ENCODE results near the gene PLRG1.

The PLRG1 gene

DNA sequence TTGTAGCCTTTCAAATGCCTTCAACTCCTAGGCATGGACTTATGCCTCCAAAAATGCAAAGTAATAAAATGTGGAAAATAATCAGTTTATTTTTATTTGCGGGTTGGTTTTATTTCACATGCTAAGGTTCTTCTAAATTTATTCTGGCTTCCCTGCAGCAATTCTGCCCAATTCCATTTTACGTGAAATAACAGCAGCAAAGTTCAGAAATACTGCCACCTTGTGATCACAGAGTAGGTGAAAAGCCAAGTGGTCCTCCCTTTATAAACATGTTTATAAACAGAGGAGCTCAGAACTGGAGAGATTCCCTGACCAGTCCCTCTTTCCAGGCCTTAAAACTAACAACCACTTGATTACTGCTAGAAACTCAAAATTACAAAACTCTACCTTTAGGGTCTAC, 43.9 kb downstream of the PLRG1 start:
- Histone ChIP-seq H3K4me3 (ENCODE audit: low read depth, low read length) (no peak overlapping the region), H3K27ac (no peak overlapping the region), H3K36me3 (replicated peaks) (no peaks in the 10 kb centered on the region), H3K27me3 (replicated peaks) (no peaks in the 10 kb centered on the region)
- TF ChIP-seq, protein P1, sequence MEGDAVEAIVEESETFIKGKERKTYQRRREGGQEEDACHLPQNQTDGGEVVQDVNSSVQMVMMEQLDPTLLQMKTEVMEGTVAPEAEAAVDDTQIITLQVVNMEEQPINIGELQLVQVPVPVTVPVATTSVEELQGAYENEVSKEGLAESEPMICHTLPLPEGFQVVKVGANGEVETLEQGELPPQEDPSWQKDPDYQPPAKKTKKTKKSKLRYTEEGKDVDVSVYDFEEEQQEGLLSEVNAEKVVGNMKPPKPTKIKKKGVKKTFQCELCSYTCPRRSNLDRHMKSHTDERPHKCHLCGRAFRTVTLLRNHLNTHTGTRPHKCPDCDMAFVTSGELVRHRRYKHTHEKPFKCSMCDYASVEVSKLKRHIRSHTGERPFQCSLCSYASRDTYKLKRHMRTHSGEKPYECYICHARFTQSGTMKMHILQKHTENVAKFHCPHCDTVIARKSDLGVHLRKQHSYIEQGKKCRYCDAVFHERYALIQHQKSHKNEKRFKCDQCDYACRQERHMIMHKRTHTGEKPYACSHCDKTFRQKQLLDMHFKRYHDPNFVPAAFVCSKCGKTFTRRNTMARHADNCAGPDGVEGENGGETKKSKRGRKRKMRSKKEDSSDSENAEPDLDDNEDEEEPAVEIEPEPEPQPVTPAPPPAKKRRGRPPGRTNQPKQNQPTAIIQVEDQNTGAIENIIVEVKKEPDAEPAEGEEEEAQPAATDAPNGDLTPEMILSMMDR (IDR thresholded peaks at IDR 0.05; ENCODE audit: low read depth, low read length, missing control alignments): peak; percentile 68
- peak; percentile 36 for DNase-seq
- in situ Hi-C loops (cut with HindIII; ENCODE audit: low pct_ligation_motif_present, low sequenced_read_pairs): no loop called here

DNA sequence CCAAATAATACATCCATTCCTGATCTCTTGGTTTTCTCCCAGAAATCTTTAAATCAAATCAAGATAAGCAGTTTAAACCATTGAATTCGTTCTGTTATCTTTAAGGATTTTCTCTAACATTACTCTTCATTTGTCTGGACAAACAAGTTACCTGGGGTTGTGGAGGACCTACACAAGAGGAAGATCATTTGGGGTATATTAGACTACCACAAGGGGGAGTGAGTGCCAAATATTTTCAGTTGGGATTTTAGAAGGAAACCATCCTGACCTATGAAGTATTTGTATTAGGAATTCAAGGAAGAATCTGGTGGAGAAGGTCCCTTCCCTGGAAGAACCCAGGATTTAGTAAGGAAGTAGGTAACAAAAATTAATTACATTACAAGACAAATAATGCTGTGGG, 46.6 kb downstream of the PLRG1 start:
- peaks cover 2% of the 10 kb centered on the region for H3K27me3 ChIP-seq (replicated peaks)
- DNase-seq: no peak
- in situ Hi-C loops (cut with HindIII; ENCODE audit: low pct_ligation_motif_present, low sequenced_read_pairs): no loop called here
- no peak overlapping the region for H3K27ac ChIP-seq
- no peaks in the 10 kb centered on the region for H3K36me3 ChIP-seq (replicated peaks)
- no peak overlapping the region for H3K4me3 ChIP-seq (ENCODE audit: low read depth, low read length)
- TF ChIP-seq, protein P1 (IDR thresholded peaks at IDR 0.05; ENCODE audit: low read depth, low read length, missing control alignments): peak; percentile 54

DNA sequence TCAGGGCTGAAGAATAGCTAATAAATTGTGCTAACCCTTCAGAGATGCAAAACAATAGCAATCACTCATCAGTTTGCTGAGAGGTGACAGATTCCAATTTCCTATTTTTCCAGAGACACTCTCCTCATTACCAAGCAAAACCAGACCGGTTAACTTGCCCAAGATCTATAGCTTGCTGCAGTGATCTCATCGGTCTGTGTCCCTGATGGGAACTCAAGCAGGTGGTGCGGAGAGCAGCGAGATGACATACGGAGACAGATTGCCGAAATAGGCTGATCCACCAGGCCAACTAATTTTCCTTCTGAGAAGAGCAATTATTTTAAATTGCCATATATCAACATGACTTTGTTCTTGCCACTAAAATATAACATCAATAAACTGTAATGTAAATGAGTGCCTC, 48.1 kb downstream of the PLRG1 start:
- no peak overlapping the region for H3K27ac ChIP-seq
- in situ Hi-C loops (cut with HindIII; ENCODE audit: low pct_ligation_motif_present, low sequenced_read_pairs): no loop called here
- H3K36me3 ChIP-seq (replicated peaks): no peaks in the 10 kb centered on the region
- H3K27me3 ChIP-seq (replicated peaks): peaks cover 2% of the 10 kb centered on the region
- TF ChIP-seq, protein P1 (IDR thresholded peaks at IDR 0.05; ENCODE audit: low read depth, low read length, missing control alignments): no peak
- no peak overlapping the region for H3K4me3 ChIP-seq (ENCODE audit: low read depth, low read length)
- no peak for DNase-seq

DNA sequence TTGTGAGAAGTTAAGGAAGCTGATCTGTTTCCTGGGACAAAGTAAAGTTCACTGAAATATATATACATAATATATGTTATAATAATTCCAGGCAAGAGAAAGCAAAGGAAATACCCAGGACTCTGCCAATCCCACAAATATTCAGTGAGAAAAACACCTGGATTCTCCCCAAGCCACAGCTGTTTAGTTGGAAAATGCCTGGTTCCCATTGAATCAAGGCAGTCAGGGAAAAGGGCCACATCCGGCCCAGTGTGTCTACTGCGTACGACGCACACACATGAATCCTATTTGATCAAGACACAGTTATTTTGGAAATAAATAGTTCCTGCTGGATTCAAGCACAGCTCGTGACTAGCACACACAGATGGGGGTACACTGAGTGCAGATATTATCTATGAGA, 52.3 kb downstream of the PLRG1 start:
- H3K36me3 ChIP-seq (replicated peaks): no peaks in the 10 kb centered on the region
- no peak overlapping the region for H3K4me3 ChIP-seq (ENCODE audit: low read depth, low read length)
- in situ Hi-C loops (cut with HindIII; ENCODE audit: low pct_ligation_motif_present, low sequenced_read_pairs): no loop called here
- TF ChIP-seq, protein P1 (IDR thresholded peaks at IDR 0.05; ENCODE audit: low read depth, low read length, missing control alignments): no peak
- H3K27ac ChIP-seq: no peak overlapping the region
- DNase-seq: no peak
- H3K27me3 ChIP-seq (replicated peaks): peaks cover 2% of the 10 kb centered on the region

DNA sequence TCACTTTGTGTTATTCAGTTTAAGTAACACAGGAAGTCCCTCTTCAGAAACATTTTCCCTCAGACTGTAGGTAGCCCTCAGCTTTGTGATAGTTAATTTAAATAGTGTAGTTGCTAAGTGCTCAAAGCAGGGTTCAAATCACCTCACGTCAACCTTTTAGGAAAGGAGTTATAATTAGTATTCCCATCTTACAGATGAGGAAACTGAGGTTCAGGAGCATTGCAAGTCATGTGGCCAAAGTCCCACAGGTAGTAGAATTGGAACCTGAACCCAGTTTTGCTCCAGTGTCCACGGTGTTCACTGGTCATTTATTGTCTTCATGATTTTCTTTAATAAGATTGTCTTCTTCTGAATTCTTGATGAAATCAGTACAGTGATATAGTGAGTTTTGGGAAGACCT, 54.3 kb downstream of the PLRG1 start:
- Histone ChIP-seq H3K27me3 (replicated peaks) (peaks cover 21% of the 10 kb centered on the region), H3K27ac (no peak overlapping the region), H3K36me3 (replicated peaks) (no peaks in the 10 kb centered on the region), H3K4me3 (ENCODE audit: low read depth, low read length) (no peak overlapping the region)
- DNase-seq: no peak
- in situ Hi-C loops (cut with HindIII; ENCODE audit: low pct_ligation_motif_present, low sequenced_read_pairs): no loop called here
- TF ChIP-seq, protein P1 (IDR thresholded peaks at IDR 0.05; ENCODE audit: low read depth, low read length, missing control alignments): no peak

DNA sequence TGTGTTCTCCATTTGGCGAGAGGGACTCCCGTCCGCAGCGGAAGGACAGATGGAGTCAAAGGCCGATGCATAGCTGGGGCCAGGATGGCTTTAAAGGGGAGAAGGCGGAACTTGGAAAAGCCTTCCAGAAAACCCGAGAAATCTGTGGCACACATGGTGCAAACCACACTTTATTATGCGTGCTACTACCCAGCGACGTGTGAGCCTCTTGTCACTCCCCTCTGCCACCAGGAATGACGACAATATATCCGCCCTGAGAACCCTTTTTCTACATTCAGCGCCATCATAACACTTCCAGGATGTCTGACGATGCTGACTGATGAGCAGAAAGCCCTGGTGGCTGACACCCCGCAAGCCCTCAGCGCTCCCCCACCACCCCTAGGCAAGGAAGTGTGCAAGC, 57.9 kb downstream of the PLRG1 start:
- peak overlapping the region; percentile 24 for H3K4me3 ChIP-seq (ENCODE audit: low read depth, low read length)

More for the DNA sequence above, 57.9 kb downstream of the PLRG1 start:
- TF ChIP-seq, protein P1 (IDR thresholded peaks at IDR 0.05; ENCODE audit: low read depth, low read length, missing control alignments): no peak
- H3K27ac ChIP-seq: no peak overlapping the region
- in situ Hi-C loops (cut with HindIII; ENCODE audit: low pct_ligation_motif_present, low sequenced_read_pairs): no loop called here
- DNase-seq: no peak
- H3K27me3 ChIP-seq (replicated peaks): peaks cover 37% of the 10 kb centered on the region
- H3K36me3 ChIP-seq (replicated peaks): no peaks in the 10 kb centered on the region

Measured in brain microvascular endothelial cell (primary cell).